SU-DHL-6 (cell line): ENCODE data around the gene ATN1.

Experiments used
- H2AFZ ChIP-seq: fragments of 200-600 bp; sonication (generic); 2 replicates; pipeline ENCODE4 v1.6.1; 2014; ENCODE audit warnings: low read depth, mild to moderate bottlenecking, moderate library complexity, mixed read lengths, antibody characterized with exemption, low read length; ENCODE audit not compliant: severe bottlenecking
- H3F3A ChIP-seq: fragments of 200-600 bp; shearing (Covaris generic); 2 replicates; pipeline ENCODE4 v1.6.0; 2016; ENCODE audit warnings: antibody characterized with exemption, mild to moderate bottlenecking; ENCODE audit not compliant: insufficient read depth
- H3K27ac ChIP-seq: fragments of 200-600 bp; sonication (generic); 2 replicates; pipeline ENCODE4 v1.5.1; 2016; ENCODE audit warnings: low read depth, mild to moderate bottlenecking, low read length, moderate library complexity, mixed read lengths
- H3K27me3 ChIP-seq: fragments of 200-600 bp; sonication (generic), shearing (Covaris generic); 2 replicates; pipeline ENCODE4 v1.6.0; 2014; ENCODE audit warnings: mild to moderate bottlenecking, low read length
- H3K36me3 ChIP-seq: fragments of 200-600 bp; sonication (generic); 2 replicates; pipeline ENCODE4 v1.6.1; 2014; ENCODE audit warnings: mild to moderate bottlenecking, low read length, mixed read lengths
- H3K4me2 ChIP-seq: fragments of 300-600, 200-600 bp; shearing (Covaris generic), sonication (generic); 2 replicates; pipeline ENCODE4 v1.6.0; 2014; ENCODE audit warnings: low read length, low read depth, mild to moderate bottlenecking; ENCODE audit not compliant: poor library complexity, severe bottlenecking
- H3K4me3 ChIP-seq: fragments of 200-600 bp; sonication (generic); 2 replicates; pipeline ENCODE4 v1.5.1; 2014; ENCODE audit warnings: antibody characterized with exemption, low read length, mild to moderate bottlenecking, mixed read lengths; ENCODE audit not compliant: insufficient read depth, poor library complexity, severe bottlenecking
- H3K79me2 ChIP-seq: fragments of 200-600 bp; sonication (generic); 2 replicates; pipeline ENCODE4 v1.6.1; 2014; ENCODE audit warnings: mild to moderate bottlenecking, low read length, moderate library complexity; ENCODE audit not compliant: insufficient read depth
- H3K9ac ChIP-seq: fragments of 200-600 bp; sonication (generic); 2 replicates; pipeline ENCODE4 v1.7.0; 2014; ENCODE audit warnings: mild to moderate bottlenecking, low read length
- H3K9me2 ChIP-seq: fragments of 200-600 bp; sonication (generic); replicated peaks from 2 replicates; pipeline ENCODE4 v1.6.1; 2014; ENCODE audit warnings: low read length; ENCODE audit not compliant: insufficient read depth
- H3K9me3 ChIP-seq: fragments of 200-600 bp; sonication (generic); 2 replicates; pipeline ENCODE4 v1.6.1; 2014; ENCODE audit warnings: low read length, mixed read lengths; ENCODE audit not compliant: insufficient read depth
- H4K20me1 ChIP-seq: fragments of 200-600 bp; sonication (generic); 2 replicates; pipeline ENCODE4 v1.6.1; 2014; ENCODE audit warnings: low read depth, mild to moderate bottlenecking, antibody characterized with exemption, low read length, moderate library complexity, mixed read lengths
- EZH2phosphoT487 ChIP-seq: fragments of 200-600 bp; sonication (generic), shearing (Covaris generic); conservative IDR thresholded peaks from 2 replicates; pipeline ENCODE4 v1.6.1; 2018; ENCODE audit warnings: mild to moderate bottlenecking, antibody characterized with exemption, low read length, moderate library complexity, mixed read lengths
- TF ChIP-seq, protein P1 (sequence below): fragments of 200-600 bp; sonication (generic); IDR thresholded peaks from one replicate; pipeline ENCODE4 v1.5.1; 2017; ENCODE audit warnings: antibody characterized with exemption, mild to moderate bottlenecking, low read length, moderate library complexity; ENCODE audit not compliant: insufficient read depth, poor library complexity, severe bottlenecking

Gene ATN1

DNA sequence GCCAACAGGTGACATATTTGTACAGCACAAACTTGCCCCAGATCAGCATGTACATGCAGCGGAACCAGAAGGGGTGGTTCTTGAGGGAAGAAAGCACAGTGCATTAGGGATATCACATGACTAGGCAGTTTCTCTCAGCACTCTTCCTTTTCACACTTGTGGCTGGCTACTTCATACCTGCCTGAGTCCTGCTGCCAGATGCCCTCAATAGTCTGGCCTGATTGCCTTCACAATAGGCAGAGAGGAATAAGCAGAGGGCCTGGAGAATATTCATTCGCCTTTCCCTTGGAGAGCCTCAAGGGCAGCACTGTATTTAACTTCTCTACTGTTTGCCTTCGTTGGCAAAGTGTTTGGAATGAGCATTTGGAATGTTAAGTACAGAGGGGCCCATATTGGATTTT lies 50.9 kb downstream of the ATN1 start:
- Histone ChIP-seq H3K9ac (no peak overlapping the region), H4K20me1 (no peaks in the 10 kb centered on the region), H3K9me3 (no peaks in the 10 kb centered on the region), H3K79me2 (no peaks in the 10 kb centered on the region), H3K27ac (no peak overlapping the region), H3F3A (no peaks in the 10 kb centered on the region; the same call in 1 of the 2 replicates), H3K36me3 (peaks cover 9% of the 10 kb centered on the region), H2AFZ (no peak overlapping the region), H3K4me2 (no peak overlapping the region), H3K27me3 (no peaks in the 10 kb centered on the region), H3K4me3 (no peak overlapping the region), H3K9me2 (no peaks in the 10 kb centered on the region)
- no peak for TF ChIP-seq EZH2phosphoT487

DNA sequence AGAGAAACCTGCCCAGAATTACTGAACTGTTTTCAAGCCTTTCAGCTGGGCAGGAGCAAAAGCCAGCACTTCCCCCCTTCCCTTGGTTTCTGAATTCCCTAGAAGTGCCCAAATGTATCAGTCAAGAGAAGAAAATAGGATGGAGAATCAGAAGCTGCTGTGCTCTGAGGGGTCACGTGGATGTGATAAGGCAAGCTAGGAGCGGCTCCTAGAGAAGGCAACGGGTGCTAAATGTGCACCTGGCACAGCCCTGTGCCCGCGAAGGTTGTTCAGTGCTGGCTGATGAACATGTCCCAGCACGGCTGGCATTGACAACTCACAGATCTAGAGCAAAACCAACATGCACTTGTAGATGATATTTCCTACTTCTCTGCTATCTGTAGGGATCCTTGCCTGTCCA lies 51.3 kb downstream of the ATN1 start:
- Histone ChIP-seq H3K4me2 (no peak overlapping the region), H3K9ac (no peak overlapping the region), H3K9me2 (no peaks in the 10 kb centered on the region), H4K20me1 (no peaks in the 10 kb centered on the region), H3K36me3 (peaks cover 9% of the 10 kb centered on the region), H3K9me3 (no peaks in the 10 kb centered on the region), H3F3A (no peaks in the 10 kb centered on the region; the same call in 1 of the 2 replicates), H3K27ac (no peak overlapping the region), H3K4me3 (no peak overlapping the region), H3K27me3 (no peaks in the 10 kb centered on the region), H3K79me2 (no peaks in the 10 kb centered on the region), H2AFZ (no peak overlapping the region)
- TF ChIP-seq, protein P1, sequence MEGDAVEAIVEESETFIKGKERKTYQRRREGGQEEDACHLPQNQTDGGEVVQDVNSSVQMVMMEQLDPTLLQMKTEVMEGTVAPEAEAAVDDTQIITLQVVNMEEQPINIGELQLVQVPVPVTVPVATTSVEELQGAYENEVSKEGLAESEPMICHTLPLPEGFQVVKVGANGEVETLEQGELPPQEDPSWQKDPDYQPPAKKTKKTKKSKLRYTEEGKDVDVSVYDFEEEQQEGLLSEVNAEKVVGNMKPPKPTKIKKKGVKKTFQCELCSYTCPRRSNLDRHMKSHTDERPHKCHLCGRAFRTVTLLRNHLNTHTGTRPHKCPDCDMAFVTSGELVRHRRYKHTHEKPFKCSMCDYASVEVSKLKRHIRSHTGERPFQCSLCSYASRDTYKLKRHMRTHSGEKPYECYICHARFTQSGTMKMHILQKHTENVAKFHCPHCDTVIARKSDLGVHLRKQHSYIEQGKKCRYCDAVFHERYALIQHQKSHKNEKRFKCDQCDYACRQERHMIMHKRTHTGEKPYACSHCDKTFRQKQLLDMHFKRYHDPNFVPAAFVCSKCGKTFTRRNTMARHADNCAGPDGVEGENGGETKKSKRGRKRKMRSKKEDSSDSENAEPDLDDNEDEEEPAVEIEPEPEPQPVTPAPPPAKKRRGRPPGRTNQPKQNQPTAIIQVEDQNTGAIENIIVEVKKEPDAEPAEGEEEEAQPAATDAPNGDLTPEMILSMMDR: no peak
- TF ChIP-seq EZH2phosphoT487: no peak

DNA sequence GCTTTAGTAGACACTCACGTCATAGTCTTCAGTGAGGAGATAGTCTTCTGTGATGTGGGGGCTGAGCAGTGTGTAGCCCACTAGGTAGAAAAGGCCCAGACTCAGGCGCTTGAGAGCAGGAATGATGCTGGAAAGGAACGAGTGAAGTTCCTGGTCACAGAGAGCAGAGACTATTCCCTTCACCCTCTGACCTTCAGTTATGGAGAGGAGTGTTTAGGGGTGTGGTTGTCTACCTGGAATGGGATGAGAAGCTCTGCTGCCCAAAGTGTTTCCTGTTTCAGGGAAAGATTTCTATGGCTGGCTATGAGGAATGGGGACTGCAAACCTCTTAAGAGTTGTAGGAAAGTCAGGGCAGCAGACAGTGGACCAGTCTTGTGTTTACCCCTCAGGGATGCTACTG lies 51.7 kb downstream of the ATN1 start:
- Histone ChIP-seq H3K27me3 (no peaks in the 10 kb centered on the region), H3K79me2 (no peaks in the 10 kb centered on the region), H3K4me2 (no peak overlapping the region), H3K9me2 (no peaks in the 10 kb centered on the region), H3K27ac (no peak overlapping the region), H4K20me1 (no peaks in the 10 kb centered on the region), H2AFZ (no peak overlapping the region), H3K9me3 (no peaks in the 10 kb centered on the region), H3K9ac (no peak overlapping the region), H3K36me3 (peaks cover 9% of the 10 kb centered on the region), H3F3A (no peaks in the 10 kb centered on the region; the same call in 1 of the 2 replicates), H3K4me3 (no peak overlapping the region)
- TF ChIP-seq EZH2phosphoT487: no peak
- TF ChIP-seq, protein P1: no peak

DNA sequence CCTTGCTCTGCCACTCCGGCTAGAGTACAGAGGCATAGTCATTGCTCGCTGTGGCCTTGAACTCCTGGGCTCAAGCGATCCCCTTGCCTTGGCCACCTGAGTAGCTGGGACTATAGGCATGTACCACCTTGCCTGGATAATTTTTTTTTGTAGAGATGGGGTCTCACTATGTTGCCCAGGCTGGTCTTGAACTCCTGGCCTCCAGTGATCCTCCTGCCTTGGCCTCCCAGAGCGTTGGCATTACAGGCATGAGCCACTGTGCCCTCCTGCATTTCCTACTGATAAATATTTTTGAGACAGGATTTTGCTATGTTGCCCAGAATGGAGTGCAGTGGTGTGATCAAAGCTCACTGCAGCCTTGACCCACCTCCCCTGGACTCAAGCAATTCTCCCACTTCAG lies 52.3 kb downstream of the ATN1 start:
- no peak for TF ChIP-seq EZH2phosphoT487
- TF ChIP-seq, protein P1: no peak
- H2AFZ ChIP-seq: no peak overlapping the region
- H3K9ac ChIP-seq: no peak overlapping the region
- no peak overlapping the region for H3K4me2 ChIP-seq
- peaks cover 9% of the 10 kb centered on the region for H3K36me3 ChIP-seq
- no peaks in the 10 kb centered on the region for H3K79me2 ChIP-seq
- H3K27ac ChIP-seq: no peak overlapping the region
- no peak overlapping the region for H3K4me3 ChIP-seq
- H3K27me3 ChIP-seq: no peaks in the 10 kb centered on the region
- no peaks in the 10 kb centered on the region for H3K9me3 ChIP-seq
- no peaks in the 10 kb centered on the region for H4K20me1 ChIP-seq
- H3K9me2 ChIP-seq: no peaks in the 10 kb centered on the region
- H3F3A ChIP-seq: no peaks in the 10 kb centered on the region
